SU-DHL-6 (cell line): Measurements from ENCODE around the gene UGT2B15.

ENCODE experiments used
- H2AFZ ChIP-seq: fragments of 200-600 bp; sonication (generic); 2 replicates; pipeline ENCODE4 v1.6.1; 2014; ENCODE audit warnings: low read depth, mild to moderate bottlenecking, moderate library complexity, mixed read lengths, antibody characterized with exemption, low read length; ENCODE audit not compliant: severe bottlenecking
- H3F3A ChIP-seq: fragments of 200-600 bp; shearing (Covaris generic); 2 replicates; pipeline ENCODE4 v1.6.0; 2016; ENCODE audit warnings: antibody characterized with exemption, mild to moderate bottlenecking; ENCODE audit not compliant: insufficient read depth
- H3K27ac ChIP-seq: fragments of 200-600 bp; sonication (generic); 2 replicates; pipeline ENCODE4 v1.5.1; 2016; ENCODE audit warnings: low read depth, mild to moderate bottlenecking, low read length, moderate library complexity, mixed read lengths
- H3K27me3 ChIP-seq: fragments of 200-600 bp; sonication (generic), shearing (Covaris generic); 2 replicates; pipeline ENCODE4 v1.6.0; 2014; ENCODE audit warnings: mild to moderate bottlenecking, low read length
- H3K36me3 ChIP-seq: fragments of 200-600 bp; sonication (generic); 2 replicates; pipeline ENCODE4 v1.6.1; 2014; ENCODE audit warnings: mild to moderate bottlenecking, low read length, mixed read lengths
- H3K4me2 ChIP-seq: fragments of 300-600, 200-600 bp; shearing (Covaris generic), sonication (generic); 2 replicates; pipeline ENCODE4 v1.6.0; 2014; ENCODE audit warnings: low read length, low read depth, mild to moderate bottlenecking; ENCODE audit not compliant: poor library complexity, severe bottlenecking
- H3K4me3 ChIP-seq: fragments of 200-600 bp; sonication (generic); 2 replicates; pipeline ENCODE4 v1.5.1; 2014; ENCODE audit warnings: antibody characterized with exemption, low read length, mild to moderate bottlenecking, mixed read lengths; ENCODE audit not compliant: insufficient read depth, poor library complexity, severe bottlenecking
- H3K79me2 ChIP-seq: fragments of 200-600 bp; sonication (generic); 2 replicates; pipeline ENCODE4 v1.6.1; 2014; ENCODE audit warnings: mild to moderate bottlenecking, low read length, moderate library complexity; ENCODE audit not compliant: insufficient read depth
- H3K9ac ChIP-seq: fragments of 200-600 bp; sonication (generic); 2 replicates; pipeline ENCODE4 v1.7.0; 2014; ENCODE audit warnings: mild to moderate bottlenecking, low read length
- H3K9me2 ChIP-seq: fragments of 200-600 bp; sonication (generic); replicated peaks from 2 replicates; pipeline ENCODE4 v1.6.1; 2014; ENCODE audit warnings: low read length; ENCODE audit not compliant: insufficient read depth
- H3K9me3 ChIP-seq: fragments of 200-600 bp; sonication (generic); 2 replicates; pipeline ENCODE4 v1.6.1; 2014; ENCODE audit warnings: low read length, mixed read lengths; ENCODE audit not compliant: insufficient read depth
- H4K20me1 ChIP-seq: fragments of 200-600 bp; sonication (generic); 2 replicates; pipeline ENCODE4 v1.6.1; 2014; ENCODE audit warnings: low read depth, mild to moderate bottlenecking, antibody characterized with exemption, low read length, moderate library complexity, mixed read lengths
- CTCF ChIP-seq: fragments of 200-600 bp; sonication (generic); IDR thresholded peaks from one replicate; pipeline ENCODE4 v1.5.1; 2017; ENCODE audit warnings: antibody characterized with exemption, mild to moderate bottlenecking, low read length, moderate library complexity; ENCODE audit not compliant: insufficient read depth, poor library complexity, severe bottlenecking
- EZH2phosphoT487 ChIP-seq: fragments of 200-600 bp; sonication (generic), shearing (Covaris generic); conservative IDR thresholded peaks from 2 replicates; pipeline ENCODE4 v1.6.1; 2018; ENCODE audit warnings: mild to moderate bottlenecking, antibody characterized with exemption, low read length, moderate library complexity, mixed read lengths

The UGT2B15 gene

GRCh38 chr4:68606240-68606639 lies 64.2 kb downstream of the UGT2B15 start:
- Histone ChIP-seq H3K79me2 (no peaks in the 10 kb centered on the region), H3K9ac (no peak overlapping the region), H3K27me3 (no peaks in the 10 kb centered on the region), H3K4me3 (no peak overlapping the region), H2AFZ (no peak overlapping the region), H3F3A (no peaks in the 10 kb centered on the region), H3K9me2 (no peaks in the 10 kb centered on the region), H3K27ac (no peak overlapping the region), H3K4me2 (no peak overlapping the region), H3K36me3 (no peaks in the 10 kb centered on the region), H4K20me1 (no peaks in the 10 kb centered on the region), H3K9me3 (no peaks in the 10 kb centered on the region)
- TF ChIP-seq EZH2phosphoT487 (no peak), CTCF (no peak)

DNA sequence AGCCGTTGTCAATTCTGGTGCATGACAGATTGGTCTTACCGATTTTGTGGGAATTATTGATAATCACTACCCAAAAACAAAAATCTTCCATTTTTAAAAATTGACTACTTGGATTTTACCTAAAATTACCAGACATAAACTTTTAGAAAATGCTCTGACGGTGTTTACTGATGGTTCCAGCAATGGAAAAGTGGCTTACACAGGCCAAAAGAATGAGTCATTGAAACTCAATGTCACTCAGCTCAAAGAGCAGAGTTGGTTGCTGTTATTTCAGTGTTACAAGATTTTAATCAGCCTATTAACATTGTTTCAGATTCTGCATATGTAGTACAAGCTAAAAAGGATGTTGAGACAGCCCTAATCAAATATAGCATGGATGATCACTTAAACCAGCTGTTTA lies 71.3 kb downstream of the UGT2B15 start:
- Histone ChIP-seq H3K9me2 (no peaks in the 10 kb centered on the region), H4K20me1 (no peaks in the 10 kb centered on the region), H3K9me3 (no peaks in the 10 kb centered on the region), H3K27me3 (no peaks in the 10 kb centered on the region), H3K9ac (no peak overlapping the region), H3K79me2 (no peaks in the 10 kb centered on the region), H3K4me2 (no peak overlapping the region), H2AFZ (no peak overlapping the region), H3K27ac (no peak overlapping the region), H3F3A (no peaks in the 10 kb centered on the region), H3K36me3 (no peaks in the 10 kb centered on the region), H3K4me3 (no peak overlapping the region)
- no peak for TF ChIP-seq CTCF
- TF ChIP-seq EZH2phosphoT487 = no peak

DNA sequence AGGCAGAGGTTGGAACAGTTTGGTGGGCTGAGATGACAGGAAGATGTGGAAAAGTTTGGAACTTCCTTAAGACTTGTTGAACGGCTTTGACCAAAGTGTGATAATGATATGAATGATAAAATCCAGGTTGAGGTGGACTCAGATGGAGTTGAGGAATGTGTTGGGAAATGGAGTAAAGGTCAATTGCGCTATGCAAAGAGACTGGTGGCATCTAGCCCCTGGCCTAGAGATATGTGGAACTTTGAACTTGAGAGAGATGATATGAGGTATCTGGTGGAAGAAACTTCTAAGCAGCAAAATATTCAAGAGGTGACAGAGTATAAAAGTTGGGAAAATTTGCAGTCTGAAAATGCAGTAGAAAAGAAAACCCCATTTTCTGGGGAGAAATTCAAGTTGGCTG lies 73.0 kb downstream of the UGT2B15 start:
- H3K4me3 ChIP-seq = no peak overlapping the region
- no peak overlapping the region for H3K9ac ChIP-seq
- no peaks in the 10 kb centered on the region for H3K9me2 ChIP-seq
- no peaks in the 10 kb centered on the region for H3K9me3 ChIP-seq
- no peaks in the 10 kb centered on the region for H3K36me3 ChIP-seq
- H2AFZ ChIP-seq = no peak overlapping the region
- no peaks in the 10 kb centered on the region for H4K20me1 ChIP-seq
- TF ChIP-seq EZH2phosphoT487 = no peak
- TF ChIP-seq CTCF = no peak
- H3K79me2 ChIP-seq = no peaks in the 10 kb centered on the region
- H3K27ac ChIP-seq = no peak overlapping the region
- H3K4me2 ChIP-seq = no peak overlapping the region
- H3K27me3 ChIP-seq = no peaks in the 10 kb centered on the region
- no peaks in the 10 kb centered on the region for H3F3A ChIP-seq
